ENCODE results near the gene TRRAP.
"Not testable (repeated sequence)": the region's sequence is repeated elsewhere in the genome, so short reads cannot be mapped to it uniquely, and the experiment has no call there.

The TRRAP gene

DNA sequence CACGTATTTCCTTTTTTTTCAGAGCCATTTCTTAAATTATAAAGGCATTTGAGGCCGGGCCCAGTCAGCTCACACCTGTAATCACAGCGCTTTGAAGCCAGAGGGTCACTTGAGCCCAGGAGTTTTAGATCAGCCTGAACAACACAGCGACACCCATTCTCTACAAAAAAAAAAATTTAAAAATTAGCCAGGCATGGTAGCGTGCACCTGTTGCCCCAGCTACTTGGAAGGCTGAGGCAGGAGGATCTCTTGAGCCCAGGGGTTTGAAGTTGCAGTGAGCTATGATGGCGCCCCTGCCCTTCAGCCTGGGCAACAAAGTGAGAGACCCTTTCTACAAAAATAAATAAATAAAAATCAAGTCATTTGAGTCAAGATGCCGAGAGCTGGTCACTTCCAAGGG is 11.6 kb upstream of the TRRAP start:
- DNase-seq = no peak

DNA sequence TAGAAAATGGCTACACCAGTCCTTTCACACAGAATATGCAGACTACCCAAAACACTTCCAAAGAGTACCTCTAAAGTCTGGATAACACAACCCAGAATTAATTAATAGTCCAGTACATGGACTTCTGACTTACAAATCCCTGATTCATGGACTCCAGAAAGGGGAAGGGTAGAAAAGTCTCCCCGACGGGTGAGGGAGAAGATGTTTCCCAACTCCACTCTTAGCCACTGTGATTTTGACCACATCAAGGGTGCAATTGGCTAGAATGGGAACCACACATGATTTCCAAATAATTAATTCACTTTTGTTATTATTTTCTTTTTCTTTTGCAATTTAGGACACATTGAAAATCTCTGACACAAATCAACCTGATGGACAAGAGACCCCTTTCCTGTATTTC is 9.9 kb upstream of the TRRAP start:
- no peak for DNase-seq

DNA sequence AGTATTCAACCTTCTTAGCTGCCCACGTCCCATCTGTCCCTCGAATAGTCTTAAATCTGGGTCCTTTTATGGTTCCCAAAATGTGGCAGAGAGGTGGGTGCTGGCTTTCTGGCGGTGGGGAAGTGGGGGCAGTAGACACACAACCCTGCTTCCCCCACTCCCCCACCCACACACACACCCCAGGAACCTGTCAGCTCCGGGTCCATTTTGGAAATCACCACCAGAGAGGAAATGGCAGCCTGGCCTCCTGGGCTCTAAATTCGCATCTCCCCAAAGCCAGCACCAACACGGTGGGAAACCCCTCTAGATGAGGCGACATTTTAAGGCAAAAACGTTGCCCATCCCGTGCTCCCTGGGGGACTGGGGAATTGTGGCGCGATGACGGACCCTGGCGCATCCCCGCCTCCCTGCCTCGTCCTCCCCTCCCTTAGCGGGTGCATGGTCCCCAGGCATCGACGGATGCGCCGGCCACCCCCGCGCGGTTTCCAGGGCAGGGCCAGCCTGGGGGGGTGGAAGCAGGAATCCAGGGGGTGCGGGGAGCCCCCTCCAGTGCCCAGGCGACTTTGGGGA is 9.2 kb upstream of the TRRAP start:
- no peak for DNase-seq

DNA sequence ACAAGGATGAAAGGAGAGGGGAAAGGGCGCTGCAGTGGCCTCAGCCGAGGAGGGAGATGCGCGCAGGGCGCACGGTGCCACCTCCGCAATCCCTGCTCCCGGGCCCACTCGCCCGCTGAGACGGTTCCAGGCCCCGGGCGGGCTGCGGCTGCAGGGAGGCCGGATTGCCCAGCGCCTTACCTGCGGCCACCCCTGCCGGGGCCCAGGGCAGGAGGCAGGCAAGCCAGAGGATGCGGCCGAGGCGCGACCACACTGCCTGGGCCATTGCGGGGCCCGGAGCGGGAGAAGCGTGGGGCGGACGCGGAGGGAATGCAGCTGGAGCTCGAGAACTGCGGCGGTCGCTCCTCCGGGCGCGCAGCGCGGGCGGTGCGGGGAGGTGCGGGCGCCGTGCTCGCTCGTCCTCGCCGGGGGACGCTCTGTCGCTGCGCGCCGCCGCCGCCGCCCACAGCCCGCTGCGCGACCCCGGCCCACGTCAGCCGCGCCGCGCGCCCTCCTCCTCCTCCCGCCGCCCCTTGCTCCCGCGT is 8.7 kb upstream of the TRRAP start, which contains the start of gene TMEM130:
TSS of gene TMEM130 (minus strand) at position 418 of the 524 bp plus-strand sequence. CDS start at position 265, 153 bp downstream.
- DNase-seq = no peak

DNA sequence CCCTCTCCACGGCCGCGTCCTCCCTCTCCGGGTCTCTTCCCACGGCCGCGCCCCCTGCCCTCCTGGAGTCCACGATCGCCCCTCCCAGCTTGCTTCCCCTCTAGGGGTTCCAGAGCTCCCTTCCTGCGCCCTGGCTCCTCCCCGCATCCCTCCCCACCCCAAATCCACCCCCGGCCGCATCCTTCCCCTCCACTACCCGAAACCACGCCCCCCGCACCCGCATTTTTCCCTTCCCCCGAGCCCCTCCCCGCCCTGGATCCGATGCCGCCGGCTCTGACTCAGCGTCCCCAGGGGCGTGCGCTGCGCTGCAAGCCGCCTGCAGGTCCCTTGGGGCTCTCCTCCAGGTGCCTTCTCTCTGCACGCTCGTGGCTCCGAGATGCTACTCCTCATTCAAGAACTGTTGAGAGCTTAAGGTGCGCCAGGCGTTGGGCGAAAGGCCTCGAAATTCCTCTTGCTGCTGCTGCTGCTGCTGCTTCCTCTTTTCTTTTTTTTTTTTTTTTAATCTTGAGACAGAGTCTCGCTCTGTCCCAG is 8.1 kb upstream of the TRRAP start:
- DNase-seq = peak; percentile 25

DNA sequence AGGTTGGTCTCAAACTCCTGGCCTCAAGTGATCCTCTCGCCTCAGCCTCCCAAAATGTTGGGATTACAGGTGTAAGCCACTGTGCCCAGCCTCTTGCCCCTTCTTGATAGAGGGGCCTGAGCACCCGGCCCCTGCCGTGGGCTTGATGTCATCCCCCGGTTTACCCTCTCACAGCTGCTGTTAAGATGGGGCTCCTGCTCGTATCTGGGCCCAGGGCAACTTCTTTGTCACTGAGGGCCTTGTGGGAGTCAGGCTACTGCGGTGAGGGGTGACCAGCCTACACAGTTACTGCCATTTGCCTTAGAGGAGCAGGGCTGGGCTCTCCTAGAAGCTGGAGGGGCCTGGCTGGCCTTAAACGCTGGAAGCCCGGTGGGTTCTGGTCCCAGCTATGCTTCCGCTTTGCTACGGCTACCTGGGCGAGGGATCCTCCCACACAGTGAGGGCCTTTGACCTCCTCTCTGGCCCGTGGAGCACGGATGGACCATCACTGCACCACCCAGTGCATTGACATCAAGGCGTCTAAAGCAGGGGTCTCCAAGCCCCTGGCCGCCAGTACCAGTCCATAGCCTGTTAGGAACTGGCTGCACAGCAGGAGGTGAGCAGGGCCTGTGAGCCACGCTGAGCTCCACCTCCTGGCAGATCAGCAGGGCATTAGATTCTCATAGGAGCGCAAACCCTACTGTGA is 7.4 kb upstream of the TRRAP start:
- DNase-seq = no peak

DNA sequence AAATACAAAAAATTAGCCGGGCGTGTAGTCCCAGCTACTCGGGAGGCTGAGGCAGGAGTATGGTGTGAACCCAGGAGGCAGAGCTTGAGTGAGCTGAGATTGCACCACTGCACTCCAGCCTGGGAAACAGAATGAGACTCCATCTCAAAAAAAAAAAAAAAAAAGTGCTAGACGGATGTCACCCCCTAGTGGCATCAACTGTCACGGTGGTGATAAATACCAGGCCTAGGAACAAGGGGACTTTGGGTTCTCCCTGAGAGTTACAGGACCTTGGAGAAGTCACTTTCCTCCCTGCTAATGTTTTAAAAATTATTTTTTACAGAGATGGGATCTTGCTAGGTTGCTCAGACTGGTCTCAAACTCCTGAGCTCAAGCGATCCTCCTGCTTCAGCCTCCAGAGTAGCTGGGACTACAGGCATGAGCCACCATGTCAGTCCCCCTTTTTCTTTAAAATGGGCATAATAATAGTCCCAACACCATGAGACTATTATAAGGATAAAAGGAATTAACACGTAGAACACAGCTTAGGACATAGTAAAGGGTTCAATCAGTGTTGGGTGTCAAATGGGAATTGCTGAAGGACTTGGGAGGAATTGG is 5.9 kb upstream of the TRRAP start:
- DNase-seq = no peak

DNA sequence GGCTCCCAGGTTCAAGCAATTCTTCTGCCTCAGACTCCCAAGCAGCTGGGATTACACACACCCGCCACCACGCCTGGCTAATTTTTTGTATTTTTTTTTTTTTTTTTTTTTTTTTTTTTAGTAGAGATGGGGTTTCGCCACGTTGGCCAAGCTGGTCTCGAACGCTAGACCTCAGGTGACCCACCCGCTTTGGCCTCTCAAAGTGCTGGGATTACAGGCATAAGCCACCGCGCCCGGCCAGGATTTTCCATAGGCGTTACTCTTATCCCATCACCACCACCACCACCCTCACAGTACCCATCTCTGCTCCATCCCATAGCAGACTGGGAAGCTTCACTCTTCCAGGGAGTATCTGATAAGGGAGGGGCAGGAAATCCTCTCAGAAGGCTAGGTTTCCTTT is 4.7 kb upstream of the TRRAP start:
- not testable (repeated sequence) for DNase-seq

DNA sequence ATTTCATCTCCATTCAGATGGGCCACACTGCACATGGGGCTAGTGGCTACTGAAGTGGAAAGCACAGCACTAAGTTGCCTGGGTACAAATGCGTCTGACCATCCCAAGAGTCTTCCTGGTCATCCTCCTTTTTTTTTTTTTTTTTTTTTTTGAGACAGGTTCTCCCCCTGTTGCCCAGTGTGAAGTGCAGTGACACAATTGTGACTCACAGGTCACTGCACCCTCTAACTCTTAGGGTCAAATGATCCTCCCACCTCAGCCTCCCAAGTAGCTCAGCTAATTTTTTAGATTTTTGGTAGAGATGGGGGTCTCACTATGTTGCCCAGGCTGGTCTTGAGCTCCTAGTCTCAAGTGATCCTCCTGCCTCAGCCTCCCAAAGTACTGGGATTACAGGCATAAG is 3.4 kb upstream of the TRRAP start:
- DNase-seq = no peak

DNA sequence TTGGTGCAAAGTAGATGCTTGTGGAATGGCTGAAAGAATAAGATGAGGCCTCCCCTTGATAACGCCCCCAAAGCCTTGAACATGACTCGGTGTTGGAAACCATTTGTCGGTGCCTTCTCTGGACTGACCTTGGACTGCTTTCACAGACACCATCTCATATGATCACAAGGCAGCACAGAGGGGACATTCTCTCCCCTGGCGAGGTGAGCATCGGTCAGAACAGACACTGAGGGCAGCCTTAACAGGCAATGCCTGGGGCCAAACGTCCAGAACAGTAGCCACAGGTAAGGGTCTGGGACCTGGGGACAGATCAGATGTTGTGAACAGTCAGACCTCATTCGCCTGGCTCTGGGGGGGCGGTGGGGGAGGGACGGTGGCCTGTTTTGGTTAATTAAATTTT is 2.8 kb upstream of the TRRAP start:
- no peak for DNase-seq

DNA sequence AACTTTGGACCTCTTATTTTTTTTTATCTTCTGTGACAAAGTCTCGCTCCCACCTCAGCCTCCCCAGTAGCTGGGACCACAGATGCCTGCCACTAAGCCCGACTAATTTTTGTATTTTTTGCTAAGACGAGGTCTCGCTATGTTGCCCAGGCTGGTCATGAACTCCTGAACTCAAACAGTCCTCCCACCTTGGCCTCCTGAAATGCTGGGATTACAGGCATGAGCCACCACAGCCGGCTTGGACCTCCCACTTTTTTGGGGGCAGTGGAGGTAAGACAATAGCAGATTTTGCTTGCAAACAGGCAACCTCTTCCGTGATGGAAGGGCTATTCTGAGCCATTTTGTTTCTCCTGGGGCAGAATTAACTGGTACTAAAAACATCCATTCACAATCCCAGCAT is 1.2 kb upstream of the TRRAP start:
- no peak for DNase-seq

DNA sequence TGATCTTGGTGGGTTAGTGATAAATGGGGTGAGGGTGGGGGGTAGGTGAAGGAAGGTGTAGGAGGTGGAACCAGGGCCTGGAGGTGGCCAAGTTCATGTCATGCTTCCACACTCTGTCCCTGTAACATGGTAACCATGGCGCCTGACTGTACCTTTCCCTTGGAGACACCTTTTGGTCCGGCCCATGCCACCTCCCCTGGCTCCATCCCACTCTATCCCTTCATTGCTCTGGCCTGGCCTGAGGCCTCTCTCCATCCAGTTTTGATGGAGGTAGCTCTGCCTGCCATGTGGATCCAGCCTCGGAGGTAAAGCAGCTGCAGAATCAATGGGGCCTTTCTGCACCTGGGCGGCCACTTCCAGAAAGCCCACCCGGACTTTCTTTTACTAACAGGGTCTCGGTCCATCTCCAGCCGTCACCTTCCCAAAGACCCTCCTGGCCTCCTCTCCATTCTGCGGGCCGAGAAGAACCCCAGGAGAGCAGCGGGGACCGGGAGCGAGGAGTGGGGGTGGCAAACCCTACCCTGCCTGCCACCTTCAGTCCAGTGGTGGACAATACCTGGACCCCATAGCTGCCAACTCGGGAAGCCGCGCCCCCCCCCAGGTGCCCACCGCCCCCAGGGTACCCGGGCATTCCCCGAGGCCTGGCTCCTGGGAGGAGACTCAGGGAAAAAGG is 504 bp upstream of the TRRAP start:
- no peak for DNase-seq

DNA sequence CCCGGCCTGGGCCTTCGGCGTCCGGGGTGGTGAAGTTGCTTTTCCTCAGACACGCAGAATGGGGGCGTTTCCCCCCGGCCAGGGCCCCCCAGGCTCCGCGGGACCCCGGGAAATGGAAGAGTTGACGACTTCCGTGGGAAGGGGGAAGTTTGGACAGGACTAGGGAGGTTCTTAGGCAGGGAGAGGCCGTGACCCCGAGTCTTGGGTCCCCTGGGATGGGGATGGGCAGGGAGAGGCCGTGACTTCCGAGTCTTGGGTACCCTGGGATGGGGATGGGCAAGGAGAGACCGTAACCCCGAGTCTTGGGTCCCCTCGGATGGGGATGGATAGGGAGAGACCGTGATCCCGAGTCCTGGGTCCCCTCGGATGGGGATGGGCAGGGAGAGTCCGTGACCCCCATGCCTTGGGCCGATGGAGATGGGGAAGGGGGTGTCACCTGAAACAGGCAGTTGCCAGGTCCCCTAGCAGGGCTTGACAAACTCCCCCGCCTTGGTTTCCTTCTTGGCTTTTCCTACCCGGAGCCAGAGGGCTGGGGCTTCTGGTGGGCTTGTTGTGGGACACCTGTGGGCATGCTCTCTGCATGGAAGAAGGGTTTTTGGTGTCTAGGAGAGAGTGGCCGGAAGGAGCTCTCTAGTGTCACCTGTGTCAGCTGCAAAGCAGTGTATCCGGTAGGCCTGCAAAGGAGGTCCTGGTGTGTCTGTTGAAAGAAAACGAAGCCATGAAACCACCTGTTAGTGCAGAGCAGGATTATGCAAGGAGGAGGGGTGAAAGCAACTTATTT is 1.1 kb downstream of the TRRAP start:
- no peak for DNase-seq

DNA sequence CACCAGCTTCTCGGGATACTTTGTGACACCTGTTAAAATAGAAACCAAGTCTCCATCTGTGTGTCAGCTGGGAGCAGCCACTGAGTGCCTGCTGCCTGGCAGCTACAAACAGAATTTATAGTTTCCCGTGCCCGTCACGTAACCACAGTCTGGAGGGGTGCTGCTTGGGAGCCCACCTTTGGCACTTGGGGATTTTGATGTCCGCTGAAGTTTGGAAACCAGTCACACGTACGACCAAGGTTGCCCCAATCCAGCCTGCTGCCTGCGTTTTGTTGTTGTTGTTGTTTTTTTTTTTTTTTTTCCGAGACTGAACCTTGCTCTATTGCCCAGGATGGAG is 1.6 kb downstream of the TRRAP start:
- no peak for DNase-seq

DNA sequence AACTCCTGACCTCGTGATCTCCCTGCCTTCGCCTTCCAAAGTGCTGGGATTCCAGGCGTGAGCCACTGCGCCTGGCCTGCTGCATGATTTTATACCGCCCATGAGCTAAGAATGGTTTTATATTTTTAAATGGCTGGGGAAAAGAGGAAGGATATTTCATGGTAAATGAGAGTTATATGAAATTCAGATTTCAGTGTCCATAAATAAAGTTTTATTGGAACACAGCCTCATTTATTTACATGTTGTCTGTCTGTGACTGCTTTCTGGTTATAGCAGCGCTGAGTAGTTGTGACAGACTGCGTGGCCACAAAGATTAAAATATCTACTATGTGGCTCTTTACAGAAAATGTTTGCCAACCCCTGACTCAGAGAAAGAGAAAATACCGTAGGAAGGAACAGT is 2.2 kb downstream of the TRRAP start:
- DNase-seq = no peak

DNA sequence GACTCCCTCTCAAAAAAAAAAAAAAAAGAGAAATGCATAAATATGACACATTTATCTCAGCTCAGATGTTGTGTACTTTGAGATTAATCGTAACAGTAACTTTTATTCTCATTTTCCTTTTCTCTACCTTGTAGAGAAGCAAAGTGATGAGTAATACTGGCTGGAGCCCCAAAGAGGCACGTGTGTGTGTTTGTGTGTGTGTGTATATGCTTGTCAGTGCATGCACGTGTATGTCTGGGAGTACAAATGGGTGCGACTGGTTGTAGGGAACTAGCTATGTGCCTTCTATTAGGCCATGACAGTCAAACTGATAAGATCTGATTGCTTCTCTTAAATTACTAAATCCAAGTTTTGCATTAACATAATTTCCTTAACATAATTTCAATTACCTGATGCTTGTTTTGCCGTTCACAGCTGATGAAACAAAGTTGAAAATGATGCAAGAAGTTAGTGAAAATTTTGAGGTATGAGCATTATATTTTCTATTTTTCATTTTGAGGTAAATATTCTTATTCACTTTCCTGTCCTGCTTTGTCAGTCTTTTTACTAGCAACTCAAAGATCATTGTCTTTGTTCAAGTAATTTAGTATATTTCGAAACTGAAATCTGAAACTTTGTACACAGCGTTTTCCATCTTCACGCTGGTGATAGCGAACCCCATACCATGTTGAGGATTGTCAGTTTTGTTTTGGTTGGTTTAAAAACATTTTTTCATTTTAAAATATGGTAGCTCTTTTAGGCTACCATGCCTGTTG is 3.4 kb downstream of the TRRAP start:
- DNase-seq = no peak

DNA sequence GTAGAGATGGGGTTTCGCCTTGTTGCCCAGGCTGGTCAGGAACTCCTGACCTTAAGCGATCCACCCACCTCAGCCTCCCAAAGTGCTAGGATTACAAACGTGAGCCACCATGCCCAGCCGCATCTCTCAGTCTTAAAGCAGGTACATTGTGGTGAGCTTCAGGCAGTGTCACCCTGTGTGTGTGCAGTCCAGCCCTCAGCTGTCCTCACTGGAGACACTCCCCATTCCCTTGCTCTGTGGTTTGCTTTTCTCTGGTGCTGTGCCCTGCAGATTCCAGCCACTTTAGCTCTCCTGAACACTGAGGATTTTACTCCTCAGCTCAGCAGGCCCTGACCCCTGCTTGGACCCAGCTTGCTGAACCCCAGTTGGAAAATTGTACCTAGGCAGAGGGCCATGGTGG is 6.1 kb downstream of the TRRAP start:
- no peak for DNase-seq

DNA sequence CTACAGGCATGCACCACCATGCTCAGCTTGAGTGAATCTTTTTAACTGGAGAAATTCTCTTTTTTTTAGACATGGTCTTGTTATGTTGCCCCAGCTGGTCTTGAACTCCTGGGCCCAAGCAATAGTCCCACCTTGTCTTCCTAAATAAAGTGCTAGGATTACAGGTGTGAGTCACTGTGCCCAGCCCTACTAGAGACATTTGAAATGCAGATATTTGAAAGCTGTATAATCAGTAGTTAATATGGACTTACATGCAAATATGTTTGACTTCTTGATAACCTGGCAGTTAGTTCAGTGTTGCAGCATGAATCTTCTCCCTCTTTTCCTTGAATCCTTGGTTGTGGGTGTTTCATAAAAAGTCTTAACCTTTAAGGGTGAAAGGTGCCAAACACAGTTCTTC is 8.7 kb downstream of the TRRAP start:
- DNase-seq = no peak

DNA sequence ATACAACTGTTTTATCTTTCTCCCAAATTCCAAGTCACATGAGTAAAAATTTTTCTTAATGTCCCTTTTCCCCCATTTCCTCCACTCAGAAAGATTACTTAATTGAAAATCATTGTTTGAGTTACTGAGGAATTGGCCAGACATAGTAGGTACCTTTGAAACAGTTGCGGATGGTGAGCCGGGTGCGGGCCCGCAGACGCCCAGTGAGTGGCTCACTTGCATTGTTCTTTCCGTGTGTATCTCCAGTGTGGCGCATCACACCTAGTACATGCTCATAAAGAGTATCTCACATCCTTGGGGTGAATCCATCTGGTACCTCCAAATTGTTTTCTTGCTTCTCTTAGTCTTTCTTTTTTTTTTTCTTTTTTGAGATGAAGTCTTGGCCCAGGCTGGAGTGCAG is 14.3 kb downstream of the TRRAP start:
- DNase-seq = no peak

DNA sequence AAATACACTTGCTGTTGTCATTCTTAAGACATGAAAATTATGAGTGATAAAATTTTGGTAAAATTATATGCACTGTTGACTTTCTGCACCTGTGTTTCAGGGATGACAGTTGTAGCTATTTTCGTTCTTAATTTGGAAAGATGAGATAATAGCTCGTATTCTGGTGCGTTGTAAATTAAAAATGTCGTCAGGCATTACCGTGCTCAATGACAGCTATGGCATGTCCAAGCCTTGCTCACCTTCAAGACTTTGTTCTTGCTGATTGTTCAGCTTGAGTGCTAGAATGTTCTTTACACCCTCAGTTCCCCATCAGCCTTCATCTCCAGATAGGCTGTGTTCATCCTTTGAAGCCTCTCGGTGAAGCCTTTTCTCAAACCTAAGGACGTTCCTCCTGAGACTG is 21.5 kb downstream of the TRRAP start:
- no peak for DNase-seq

DNA sequence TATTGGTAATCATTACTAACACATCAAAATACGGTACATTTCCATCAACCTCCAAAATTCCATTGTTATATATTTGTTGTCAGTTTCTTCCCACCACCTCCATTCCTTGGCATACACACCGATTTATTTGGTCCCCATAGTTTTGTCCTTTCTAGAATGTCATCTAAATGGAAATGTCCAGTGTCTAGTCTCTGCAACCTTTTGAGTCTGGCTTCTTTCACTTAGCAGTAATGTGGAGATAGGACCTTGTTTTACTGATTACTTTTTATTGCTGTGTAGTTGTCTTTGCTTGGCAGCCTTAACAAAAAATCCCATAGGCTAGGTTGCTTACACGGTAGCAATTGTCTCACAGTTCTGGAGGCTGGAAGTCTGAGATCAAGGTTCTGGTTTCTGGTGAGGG is 22.5 kb downstream of the TRRAP start:
- no peak for DNase-seq

DNA sequence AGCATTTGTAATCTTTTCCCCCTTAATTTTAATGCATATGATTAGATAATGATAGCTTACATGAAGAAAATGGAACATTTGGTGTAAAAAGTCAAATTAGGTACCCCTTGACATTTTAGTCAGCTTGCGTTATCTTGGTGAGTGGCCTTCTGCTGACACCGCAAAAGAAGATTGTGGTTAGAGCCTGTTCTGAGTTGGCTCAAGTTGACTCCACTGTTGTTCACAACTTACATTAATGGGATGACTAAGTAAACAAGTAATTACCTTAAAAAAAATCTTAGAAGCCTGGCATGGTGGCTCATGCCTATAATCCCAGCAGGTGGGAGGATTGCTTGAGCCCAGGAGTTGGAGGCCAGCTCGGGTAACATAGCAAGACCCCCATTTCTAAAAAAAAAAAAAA is 24.2 kb downstream of the TRRAP start:
- no peak for DNase-seq

All from activated gamma-delta T cell (primary cell).